GM23338 (cell line): Measurements from ENCODE around the gene ZFP90. TPM values are rescaled to one million over a fixed set of nuclear protein-coding genes. Genes with fewer than 3 reads are reported as not detected.

Experiments
- ATAC-seq: fragments of 200-7000 bp; cut with Tn5 transposase; 3 replicates; pipeline ENCODE4 v1.9.1; 2020
- DNase-seq: peaks from one replicate; pipeline ENCODE4 v3.0.0-alpha.2; 2015; ENCODE audit warnings: low spot score
- H2AFZ ChIP-seq: fragments of 200-600 bp; sonication (generic); 2 replicates; pipeline ENCODE4 v1.8.0; 2016; ENCODE audit warnings: antibody characterized with exemption, mild to moderate bottlenecking, moderate library complexity
- H3F3A ChIP-seq: fragments of 200-600 bp; sonication (generic); replicated peaks from 2 replicates; pipeline ENCODE4 v1.8.0; 2017; ENCODE audit warnings: antibody characterized with exemption, mixed run types, low read depth
- H3K27ac ChIP-seq: fragments of 200-600 bp; sonication (generic); 2 replicates; pipeline ENCODE4 v1.6.1; 2016; ENCODE audit warnings: low read depth
- H3K27me3 ChIP-seq: fragments of 200-600 bp; sonication (generic); 2 replicates; pipeline ENCODE4 v1.8.0; 2016; ENCODE audit warnings: mild to moderate bottlenecking, mixed run types, moderate library complexity; ENCODE audit not compliant: insufficient read depth
- H3K36me3 ChIP-seq: fragments of 200-600 bp; sonication (generic); 2 replicates; pipeline ENCODE4 v1.8.0; 2016; ENCODE audit warnings: mild to moderate bottlenecking; ENCODE audit not compliant: insufficient read depth
- H3K4me1 ChIP-seq: fragments of 200-600 bp; sonication (generic); 2 replicates; pipeline ENCODE4 v1.8.0; 2016; ENCODE audit warnings: mild to moderate bottlenecking, moderate library complexity; ENCODE audit not compliant: insufficient read depth
- H3K4me2 ChIP-seq: fragments of 200-600 bp; sonication (generic); 2 replicates; pipeline ENCODE4 v1.7.1; 2017; ENCODE audit warnings: mixed run types
- H3K4me3 ChIP-seq: fragments of 200-600 bp; sonication (generic); 2 replicates; pipeline ENCODE4 v1.6.1; 2016; ENCODE audit warnings: mixed run types
- H3K79me2 ChIP-seq: fragments of 200-600 bp; sonication (generic); replicated peaks from 2 replicates; pipeline ENCODE4 v1.8.0; 2017; ENCODE audit warnings: mild to moderate bottlenecking; ENCODE audit not compliant: insufficient read depth
- H3K9me2 ChIP-seq: fragments of 200-600 bp; sonication (generic); 2 replicates; pipeline ENCODE4 v1.8.0; 2017; ENCODE audit not compliant: insufficient read depth
- H4K20me1 ChIP-seq: fragments of 200-600 bp; sonication (generic); replicated peaks from 2 replicates; pipeline ENCODE4 v1.8.0; 2017; ENCODE audit warnings: mild to moderate bottlenecking; ENCODE audit not compliant: insufficient read depth
- H3K27ac Mint-ChIP-seq: 2 replicates; pipeline ENCODE4 v1.8.0; 2020; ENCODE audit warnings: inconsistent platforms, mild to moderate bottlenecking, moderate library complexity, mixed read lengths
- H3K27me3 Mint-ChIP-seq: 3 replicates; pipeline ENCODE4 v1.8.0; 2022; ENCODE audit warnings: low read depth, mild to moderate bottlenecking, moderate library complexity, mixed read lengths, inconsistent platforms; ENCODE audit not compliant: insufficient read depth, poor library complexity
- H3K36me3 Mint-ChIP-seq: 3 replicates; pipeline ENCODE4 v1.8.0; 2021; ENCODE audit warnings: low read depth, mild to moderate bottlenecking, inconsistent platforms, moderate library complexity, mixed read lengths
- H3K4me1 Mint-ChIP-seq: 3 replicates; pipeline ENCODE4 v1.8.0; 2020; ENCODE audit warnings: mild to moderate bottlenecking, inconsistent platforms, mixed read lengths
- H3K4me3 Mint-ChIP-seq: 3 replicates; pipeline ENCODE4 v1.8.0; 2021; ENCODE audit warnings: moderate library complexity, mild to moderate bottlenecking, inconsistent platforms, mixed read lengths
- H3K9me3 Mint-ChIP-seq: 3 replicates; pipeline ENCODE4 v1.8.0; 2020; ENCODE audit warnings: moderate library complexity, mild to moderate bottlenecking, inconsistent platforms, mixed read lengths
- CREB1 ChIP-seq: fragments of 250-450 bp; sonication (Bioruptor Pico); IDR thresholded peaks from 2 replicates; pipeline ENCODE4 v1.5.0; 2020; ENCODE audit warnings: low read depth, mild to moderate bottlenecking, moderate library complexity
- polyA plus RNA-seq: library from polyadenylated mRNA; unstranded; fragments of >200 nt; fragmentation: Nextera tagmentation; extraction: Ambion mirVana; gene quantifications from 2 replicates; pipeline ENCODE4 v1.2.1, GENCODE V29; 2016
- total RNA-seq: library from RNA; depleted of rRNA; stranded (reverse); fragments of >200 nt; shearing (Covaris generic); gene quantifications from 2 replicates; pipeline ENCODE4 v1.2.3, GENCODE V29; 2014
- TF ChIP-seq, protein P1 (sequence below), 2 experiments: fragments of 200-600 bp in 1 of 2; sonication (generic) in 1 of 2; conservative IDR thresholded peaks; 2 replicates each; pipeline versions ENCODE4 v1.5.1 to v1.6.1; 2016 to 2017; ENCODE audit warnings: antibody characterized with exemption in 2 of 2, low read depth in 2 of 2, mild to moderate bottlenecking in 2 of 2, moderate library complexity in 1 of 2
- TF ChIP-seq, protein P2 (sequence below): IDR thresholded peaks from one replicate; pipeline ENCODE4 v1.6.1; 2018; ENCODE audit warnings: antibody characterized with exemption; ENCODE audit not compliant: unreplicated experiment
- TF ChIP-seq, protein P3 (sequence below): fragments of 250-450 bp; sonication (Bioruptor Pico); IDR thresholded peaks from 2 replicates; pipeline ENCODE4 v1.5.0; 2020; ENCODE audit warnings: mild to moderate bottlenecking, moderate library complexity

Gene ZFP90
- total and polyA plus RNA-seq, 2 experiments from 2014 or later, result 12.8 to 14.6 TPM

DNA sequence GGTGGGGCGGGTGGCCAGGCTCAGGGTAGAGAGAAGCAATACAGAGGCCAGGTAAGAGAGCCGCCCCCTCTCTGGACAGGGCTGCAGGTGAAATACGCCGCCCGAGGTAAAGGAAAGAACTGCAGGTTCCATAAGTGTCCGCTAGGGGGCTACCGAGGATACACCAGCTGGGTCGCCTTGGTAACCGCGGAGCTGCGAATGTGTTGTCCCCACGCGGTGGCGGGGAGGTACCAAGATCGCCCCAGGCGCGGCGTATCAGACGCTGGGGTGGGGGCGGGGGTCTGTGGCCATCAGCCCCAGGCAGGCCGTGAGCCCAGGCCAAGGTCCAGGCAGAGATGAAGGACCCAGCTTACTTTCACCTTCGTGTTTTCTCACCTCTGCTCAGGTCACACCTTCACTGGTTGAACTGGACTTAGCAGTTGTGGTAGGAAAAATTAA lies 18.4 kb upstream of the ZFP90 start:
- DNase-seq, result peak; percentile 98
- no peaks in the 10 kb centered on the region for H3K36me3 Mint-ChIP-seq
- no peak overlapping the region for H3K27ac Mint-ChIP-seq
- peaks cover 5% of the 10 kb centered on the region for H3K27me3 Mint-ChIP-seq
- ATAC-seq, result peak; percentile 98
- H3K4me3 ChIP-seq, result peak overlapping the region; percentile 38
- peaks cover 3% of the 10 kb centered on the region; the same call in 2 of the 3 replicates for H3K4me1 Mint-ChIP-seq
- H3F3A ChIP-seq, result 0 out of 2 replicates have a peak, but pooled peaks cover 2% of the 10 kb centered on the region
- peak overlapping the region; percentile 98 for H2AFZ ChIP-seq
- TF ChIP-seq, protein P1, sequence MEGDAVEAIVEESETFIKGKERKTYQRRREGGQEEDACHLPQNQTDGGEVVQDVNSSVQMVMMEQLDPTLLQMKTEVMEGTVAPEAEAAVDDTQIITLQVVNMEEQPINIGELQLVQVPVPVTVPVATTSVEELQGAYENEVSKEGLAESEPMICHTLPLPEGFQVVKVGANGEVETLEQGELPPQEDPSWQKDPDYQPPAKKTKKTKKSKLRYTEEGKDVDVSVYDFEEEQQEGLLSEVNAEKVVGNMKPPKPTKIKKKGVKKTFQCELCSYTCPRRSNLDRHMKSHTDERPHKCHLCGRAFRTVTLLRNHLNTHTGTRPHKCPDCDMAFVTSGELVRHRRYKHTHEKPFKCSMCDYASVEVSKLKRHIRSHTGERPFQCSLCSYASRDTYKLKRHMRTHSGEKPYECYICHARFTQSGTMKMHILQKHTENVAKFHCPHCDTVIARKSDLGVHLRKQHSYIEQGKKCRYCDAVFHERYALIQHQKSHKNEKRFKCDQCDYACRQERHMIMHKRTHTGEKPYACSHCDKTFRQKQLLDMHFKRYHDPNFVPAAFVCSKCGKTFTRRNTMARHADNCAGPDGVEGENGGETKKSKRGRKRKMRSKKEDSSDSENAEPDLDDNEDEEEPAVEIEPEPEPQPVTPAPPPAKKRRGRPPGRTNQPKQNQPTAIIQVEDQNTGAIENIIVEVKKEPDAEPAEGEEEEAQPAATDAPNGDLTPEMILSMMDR (conservative IDR thresholded peaks at IDR 0.05; ENCODE audit: low read depth in 2 of 2), result peak; percentile 95 to 96
- TF ChIP-seq, protein P2, sequence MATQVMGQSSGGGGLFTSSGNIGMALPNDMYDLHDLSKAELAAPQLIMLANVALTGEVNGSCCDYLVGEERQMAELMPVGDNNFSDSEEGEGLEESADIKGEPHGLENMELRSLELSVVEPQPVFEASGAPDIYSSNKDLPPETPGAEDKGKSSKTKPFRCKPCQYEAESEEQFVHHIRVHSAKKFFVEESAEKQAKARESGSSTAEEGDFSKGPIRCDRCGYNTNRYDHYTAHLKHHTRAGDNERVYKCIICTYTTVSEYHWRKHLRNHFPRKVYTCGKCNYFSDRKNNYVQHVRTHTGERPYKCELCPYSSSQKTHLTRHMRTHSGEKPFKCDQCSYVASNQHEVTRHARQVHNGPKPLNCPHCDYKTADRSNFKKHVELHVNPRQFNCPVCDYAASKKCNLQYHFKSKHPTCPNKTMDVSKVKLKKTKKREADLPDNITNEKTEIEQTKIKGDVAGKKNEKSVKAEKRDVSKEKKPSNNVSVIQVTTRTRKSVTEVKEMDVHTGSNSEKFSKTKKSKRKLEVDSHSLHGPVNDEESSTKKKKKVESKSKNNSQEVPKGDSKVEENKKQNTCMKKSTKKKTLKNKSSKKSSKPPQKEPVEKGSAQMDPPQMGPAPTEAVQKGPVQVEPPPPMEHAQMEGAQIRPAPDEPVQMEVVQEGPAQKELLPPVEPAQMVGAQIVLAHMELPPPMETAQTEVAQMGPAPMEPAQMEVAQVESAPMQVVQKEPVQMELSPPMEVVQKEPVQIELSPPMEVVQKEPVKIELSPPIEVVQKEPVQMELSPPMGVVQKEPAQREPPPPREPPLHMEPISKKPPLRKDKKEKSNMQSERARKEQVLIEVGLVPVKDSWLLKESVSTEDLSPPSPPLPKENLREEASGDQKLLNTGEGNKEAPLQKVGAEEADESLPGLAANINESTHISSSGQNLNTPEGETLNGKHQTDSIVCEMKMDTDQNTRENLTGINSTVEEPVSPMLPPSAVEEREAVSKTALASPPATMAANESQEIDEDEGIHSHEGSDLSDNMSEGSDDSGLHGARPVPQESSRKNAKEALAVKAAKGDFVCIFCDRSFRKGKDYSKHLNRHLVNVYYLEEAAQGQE, result peak; percentile 17
- TF ChIP-seq, protein P3, sequence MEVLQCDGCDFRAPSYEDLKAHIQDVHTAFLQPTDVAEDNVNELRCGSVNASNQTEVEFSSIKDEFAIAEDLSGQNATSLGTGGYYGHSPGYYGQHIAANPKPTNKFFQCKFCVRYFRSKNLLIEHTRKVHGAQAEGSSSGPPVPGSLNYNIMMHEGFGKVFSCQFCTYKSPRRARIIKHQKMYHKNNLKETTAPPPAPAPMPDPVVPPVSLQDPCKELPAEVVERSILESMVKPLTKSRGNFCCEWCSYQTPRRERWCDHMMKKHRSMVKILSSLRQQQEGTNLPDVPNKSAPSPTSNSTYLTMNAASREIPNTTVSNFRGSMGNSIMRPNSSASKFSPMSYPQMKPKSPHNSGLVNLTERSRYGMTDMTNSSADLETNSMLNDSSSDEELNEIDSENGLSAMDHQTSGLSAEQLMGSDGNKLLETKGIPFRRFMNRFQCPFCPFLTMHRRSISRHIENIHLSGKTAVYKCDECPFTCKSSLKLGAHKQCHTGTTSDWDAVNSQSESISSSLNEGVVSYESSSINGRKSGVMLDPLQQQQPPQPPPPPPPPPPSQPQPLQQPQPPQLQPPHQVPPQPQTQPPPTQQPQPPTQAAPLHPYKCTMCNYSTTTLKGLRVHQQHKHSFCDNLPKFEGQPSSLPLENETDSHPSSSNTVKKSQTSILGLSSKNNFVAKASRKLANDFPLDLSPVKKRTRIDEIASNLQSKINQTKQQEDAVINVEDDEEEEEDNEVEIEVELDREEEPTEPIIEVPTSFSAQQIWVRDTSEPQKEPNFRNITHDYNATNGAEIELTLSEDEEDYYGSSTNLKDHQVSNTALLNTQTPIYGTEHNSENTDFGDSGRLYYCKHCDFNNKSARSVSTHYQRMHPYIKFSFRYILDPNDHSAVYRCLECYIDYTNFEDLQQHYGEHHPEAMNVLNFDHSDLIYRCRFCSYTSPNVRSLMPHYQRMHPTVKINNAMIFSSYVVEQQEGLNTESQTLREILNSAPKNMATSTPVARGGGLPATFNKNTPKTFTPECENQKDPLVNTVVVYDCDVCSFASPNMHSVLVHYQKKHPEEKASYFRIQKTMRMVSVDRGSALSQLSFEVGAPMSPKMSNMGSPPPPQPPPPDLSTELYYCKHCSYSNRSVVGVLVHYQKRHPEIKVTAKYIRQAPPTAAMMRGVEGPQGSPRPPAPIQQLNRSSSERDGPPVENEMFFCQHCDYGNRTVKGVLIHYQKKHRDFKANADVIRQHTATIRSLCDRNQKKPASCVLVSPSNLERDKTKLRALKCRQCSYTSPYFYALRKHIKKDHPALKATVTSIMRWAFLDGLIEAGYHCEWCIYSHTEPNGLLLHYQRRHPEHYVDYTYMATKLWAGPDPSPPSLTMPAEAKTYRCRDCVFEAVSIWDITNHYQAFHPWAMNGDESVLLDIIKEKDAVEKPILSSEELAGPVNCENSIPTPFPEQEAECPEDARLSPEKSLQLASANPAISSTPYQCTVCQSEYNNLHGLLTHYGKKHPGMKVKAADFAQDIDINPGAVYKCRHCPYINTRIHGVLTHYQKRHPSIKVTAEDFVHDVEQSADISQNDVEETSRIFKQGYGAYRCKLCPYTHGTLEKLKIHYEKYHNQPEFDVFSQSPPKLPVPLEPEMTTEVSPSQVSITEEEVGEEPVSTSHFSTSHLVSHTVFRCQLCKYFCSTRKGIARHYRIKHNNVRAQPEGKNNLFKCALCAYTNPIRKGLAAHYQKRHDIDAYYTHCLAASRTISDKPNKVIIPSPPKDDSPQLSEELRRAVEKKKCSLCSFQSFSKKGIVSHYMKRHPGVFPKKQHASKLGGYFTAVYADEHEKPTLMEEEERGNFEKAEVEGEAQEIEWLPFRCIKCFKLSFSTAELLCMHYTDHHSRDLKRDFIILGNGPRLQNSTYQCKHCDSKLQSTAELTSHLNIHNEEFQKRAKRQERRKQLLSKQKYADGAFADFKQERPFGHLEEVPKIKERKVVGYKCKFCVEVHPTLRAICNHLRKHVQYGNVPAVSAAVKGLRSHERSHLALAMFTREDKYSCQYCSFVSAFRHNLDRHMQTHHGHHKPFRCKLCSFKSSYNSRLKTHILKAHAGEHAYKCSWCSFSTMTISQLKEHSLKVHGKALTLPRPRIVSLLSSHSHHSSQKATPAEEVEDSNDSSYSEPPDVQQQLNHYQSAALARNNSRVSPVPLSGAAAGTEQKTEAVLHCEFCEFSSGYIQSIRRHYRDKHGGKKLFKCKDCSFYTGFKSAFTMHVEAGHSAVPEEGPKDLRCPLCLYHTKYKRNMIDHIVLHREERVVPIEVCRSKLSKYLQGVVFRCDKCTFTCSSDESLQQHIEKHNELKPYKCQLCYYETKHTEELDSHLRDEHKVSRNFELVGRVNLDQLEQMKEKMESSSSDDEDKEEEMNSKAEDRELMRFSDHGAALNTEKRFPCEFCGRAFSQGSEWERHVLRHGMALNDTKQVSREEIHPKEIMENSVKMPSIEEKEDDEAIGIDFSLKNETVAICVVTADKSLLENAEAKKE, result no peak
- 0 out of 2 replicates have a peak, but pooled peaks have one; percentile 42 for TF ChIP-seq CREB1
- no peak overlapping the region for H3K27ac ChIP-seq
- H3K4me2 ChIP-seq, result peak overlapping the region; percentile 74
- peaks cover 6% of the 10 kb centered on the region; the same call in 1 of the 2 replicates for H3K27me3 ChIP-seq
- no peak overlapping the region for H3K4me3 Mint-ChIP-seq
- H3K79me2 ChIP-seq, result no peaks in the 10 kb centered on the region
- H3K9me2 ChIP-seq, result no peaks in the 10 kb centered on the region
- H4K20me1 ChIP-seq, result no peaks in the 10 kb centered on the region
- no peaks in the 10 kb centered on the region for H3K36me3 ChIP-seq
- H3K4me1 ChIP-seq, result no peaks in the 10 kb centered on the region
- H3K9me3 Mint-ChIP-seq, result no peaks in the 10 kb centered on the region; the same call in 2 of the 3 replicates
